HG03108 (cell line): ENCODE measurements around the gene SGSM2.

ENCODE experiments used
- ATAC-seq: cut with Tn5 transposase; IDR thresholded peaks from one replicate; pipeline ENCODE4 v1.9.1; 2021; ENCODE audit warnings: moderate library complexity; ENCODE audit not compliant: unreplicated experiment

The SGSM2 gene

DNA sequence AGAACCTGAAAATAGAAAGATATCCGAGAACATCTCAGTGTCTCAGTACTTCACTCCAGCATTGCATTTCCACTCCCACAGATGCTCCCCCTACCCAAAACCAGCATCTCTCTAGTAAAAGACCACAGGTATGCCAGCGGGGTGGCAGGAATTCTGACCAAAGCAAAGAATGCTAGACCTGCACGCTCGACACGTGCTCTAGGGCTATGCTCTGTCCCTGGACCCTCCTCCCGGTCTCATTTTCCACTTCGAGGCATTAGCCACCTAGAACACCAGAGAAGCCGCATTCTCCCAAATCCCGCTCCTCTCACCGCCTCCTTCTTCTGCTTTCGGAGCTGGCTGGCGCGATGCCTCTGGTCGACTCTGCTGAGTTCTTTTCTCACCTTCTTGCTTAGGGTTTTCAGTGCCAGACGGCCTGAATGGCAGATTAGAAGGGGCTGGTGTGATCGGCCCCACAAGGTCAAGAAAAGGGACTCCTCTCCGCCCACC, 1.5 kb upstream of the SGSM2 start:
- ATAC-seq = no peak

DNA sequence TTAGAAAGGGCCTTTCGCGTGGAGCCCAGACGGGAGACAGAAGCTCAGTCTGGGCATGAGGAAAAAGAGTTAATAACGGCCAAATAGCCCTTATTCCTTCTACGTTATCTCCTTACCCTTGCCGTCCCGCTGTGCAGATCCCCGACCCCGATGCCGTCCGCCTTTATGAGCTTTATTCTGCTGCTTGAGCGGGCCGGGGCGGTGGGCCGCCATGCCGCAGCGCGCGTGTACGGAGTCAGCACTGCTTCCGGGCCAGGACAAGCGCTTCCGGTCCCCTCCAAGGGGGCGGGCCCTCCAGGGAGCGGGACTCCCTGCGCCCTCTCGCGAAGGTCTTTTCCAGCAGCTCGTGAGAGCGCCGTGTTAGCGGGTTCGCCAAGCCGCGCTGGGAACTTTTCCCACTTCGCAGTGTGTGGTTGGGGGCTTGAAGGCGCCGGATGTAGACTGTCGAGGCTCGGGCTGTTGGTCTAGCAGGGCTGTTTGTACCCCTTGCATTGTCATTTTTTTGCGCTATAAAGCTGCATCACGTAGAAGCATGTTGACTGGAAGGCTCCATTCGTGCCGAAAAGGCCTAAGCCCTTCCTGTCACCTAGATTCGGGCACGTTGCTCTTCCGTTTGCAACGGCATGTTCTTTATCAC, 968 bp upstream of the SGSM2 start, which contains the start of gene TSR1:
TSS of gene TSR1 (minus strand) at position 243 of the 637 bp plus-strand sequence. CDS start at position 213, 30 bp downstream.
- ATAC-seq = peak; percentile 68

DNA sequence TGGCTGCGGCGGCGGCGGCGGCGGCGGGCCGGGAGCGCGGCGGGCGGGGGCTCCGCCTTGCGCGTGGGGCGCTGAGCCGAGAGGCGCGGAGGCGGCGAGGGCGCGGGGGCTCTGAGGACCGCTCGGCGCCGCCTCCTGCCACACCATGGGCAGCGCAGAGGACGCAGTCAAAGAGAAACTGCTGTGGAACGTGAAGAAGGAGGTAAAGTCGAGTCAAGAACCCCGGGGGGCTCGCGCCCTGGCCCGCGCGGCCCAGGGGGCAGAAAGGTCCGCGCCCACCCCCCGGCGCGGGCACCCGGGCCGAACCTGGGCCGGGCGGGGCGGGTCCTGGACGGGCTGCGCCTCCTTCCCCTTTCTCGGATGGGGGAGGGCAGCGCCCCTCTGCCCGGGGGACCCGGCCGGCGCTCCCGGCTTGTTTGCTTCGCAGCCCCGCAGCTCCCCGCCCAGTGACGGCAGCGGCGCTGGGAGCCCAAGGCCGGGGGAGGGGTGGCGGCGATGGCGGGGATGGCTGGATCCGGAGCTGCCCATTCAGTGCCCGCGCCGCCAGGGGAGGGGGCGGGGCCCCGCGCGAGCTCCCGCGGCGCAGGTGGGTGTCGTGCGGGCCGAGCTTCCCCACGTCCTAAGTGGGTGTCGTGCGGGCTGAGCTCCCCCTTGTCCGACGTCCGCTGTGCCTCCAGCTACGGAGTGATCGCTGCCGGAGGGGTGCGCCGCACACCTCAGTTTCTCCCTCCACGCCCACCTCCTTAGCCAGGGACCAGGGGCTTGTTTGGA, 428 bp downstream of the SGSM2 start:
- ATAC-seq = peak; percentile 26

DNA sequence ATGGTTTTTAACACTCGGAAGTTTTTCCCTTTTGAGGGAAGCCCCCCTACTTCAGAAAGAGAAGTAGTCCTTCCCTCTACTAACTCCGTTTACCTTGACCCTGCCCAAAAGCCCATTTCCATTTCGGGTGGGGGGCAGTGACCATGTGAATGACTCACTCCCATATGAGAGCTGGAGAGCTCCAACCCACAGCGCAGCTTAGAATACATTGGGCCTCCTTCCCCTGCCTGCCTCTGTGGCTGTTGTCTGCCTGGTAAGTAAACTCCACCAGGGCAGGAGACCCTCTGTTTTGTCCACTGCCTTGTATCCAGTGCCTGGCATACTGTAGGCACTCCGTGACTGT, 985 bp downstream of the SGSM2 start:
- no peak for ATAC-seq

DNA sequence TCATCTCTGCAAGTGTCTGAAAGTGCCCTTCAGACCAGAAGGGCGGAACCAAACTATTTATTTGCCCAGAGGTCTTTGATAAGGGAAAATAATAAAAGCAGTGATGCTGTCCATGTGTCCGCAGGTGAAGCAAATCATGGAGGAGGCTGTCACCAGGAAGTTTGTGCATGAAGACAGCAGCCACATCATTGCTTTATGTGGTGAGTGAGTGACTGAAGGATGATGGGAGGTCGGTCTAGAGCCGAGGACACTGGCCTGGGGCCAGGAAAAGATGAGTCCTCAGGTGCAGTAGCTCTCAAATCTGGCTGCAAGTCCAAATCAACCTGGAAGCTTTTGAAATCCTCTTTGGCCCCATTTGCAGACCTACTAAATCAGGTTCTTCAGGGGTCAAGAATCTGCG, 6.1 kb downstream of the SGSM2 start:
- no peak for ATAC-seq

DNA sequence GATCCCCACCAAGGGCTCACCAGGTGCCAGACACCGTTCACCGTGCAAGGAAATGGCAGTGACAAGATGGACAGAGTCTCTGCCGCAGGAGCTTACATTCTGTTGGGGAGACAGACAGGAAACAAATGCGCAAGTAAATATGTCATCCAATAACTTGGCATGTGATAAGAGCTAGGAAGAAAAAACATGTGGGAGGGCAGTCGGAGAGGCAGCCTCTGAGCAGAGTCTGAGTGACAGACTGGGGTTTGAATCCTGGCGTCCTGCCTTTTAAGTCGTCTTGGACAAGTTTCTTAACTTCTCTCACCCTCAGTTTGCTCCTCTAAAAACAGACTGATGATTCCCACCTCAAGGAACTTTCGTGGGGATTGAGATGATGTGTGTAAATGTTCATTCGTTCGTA, 7.2 kb downstream of the SGSM2 start:
- no peak for ATAC-seq

DNA sequence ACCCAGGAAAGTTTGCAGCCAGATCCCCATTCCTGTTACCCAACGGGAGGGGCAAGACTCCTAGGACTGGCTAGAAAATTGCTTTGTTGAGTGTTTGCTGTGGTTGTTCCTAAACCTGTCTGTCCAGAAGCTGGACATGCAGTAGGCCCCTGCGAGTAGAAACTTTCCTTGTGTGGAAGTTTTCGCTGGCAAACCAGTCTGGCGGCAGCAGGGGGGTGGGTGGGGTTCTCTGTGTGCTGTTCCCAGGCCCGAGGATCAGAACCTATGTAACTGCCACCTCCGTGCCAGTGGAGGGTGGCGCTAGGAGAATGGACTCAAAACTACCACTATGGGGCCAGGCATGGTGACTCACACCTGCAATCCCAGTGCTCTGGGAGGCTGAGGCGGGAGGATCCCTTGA, 9.2 kb downstream of the SGSM2 start:
- ATAC-seq = no peak

DNA sequence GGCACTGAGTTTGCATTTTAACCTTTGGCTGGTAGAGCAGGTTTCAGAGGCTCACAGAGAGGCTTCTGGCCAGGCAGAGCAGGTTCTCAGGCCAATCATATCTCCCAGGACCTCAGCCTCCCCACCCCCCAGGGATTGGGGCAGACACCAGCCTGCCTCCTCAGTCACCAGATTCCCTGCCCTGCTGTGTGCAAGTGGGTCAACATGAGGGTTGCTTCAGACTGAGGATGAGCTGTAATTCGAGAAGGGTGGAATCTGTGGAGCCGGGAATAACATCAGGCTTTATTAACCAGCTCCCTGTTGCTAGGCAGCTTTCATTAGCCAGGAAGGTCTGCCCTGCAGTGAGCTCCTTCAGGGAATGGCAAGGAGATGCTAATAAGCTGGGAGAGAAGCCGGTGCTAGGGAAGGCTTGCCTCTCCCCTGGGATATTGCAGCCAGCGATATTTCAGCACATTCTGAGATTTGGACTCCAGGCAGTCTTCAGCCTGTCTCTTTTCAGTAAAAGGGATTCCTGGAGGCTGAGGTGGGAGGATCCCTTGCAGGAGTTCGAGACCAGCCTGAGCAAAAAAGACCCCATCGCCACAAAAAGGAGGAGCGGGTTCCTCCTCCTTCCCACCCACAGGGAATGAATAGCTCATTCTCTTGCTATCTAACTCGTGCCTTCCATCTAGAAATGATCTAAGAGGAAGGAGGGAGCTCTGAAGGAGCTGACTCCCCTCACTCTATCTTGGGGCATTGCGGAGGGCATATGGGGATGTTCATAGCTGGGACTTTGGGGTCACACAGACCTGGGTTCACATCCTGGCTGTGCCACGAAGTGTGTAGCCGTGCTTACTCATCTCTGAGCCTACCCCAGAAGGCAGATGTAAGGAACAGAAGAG, 10.7 kb downstream of the SGSM2 start:
- ATAC-seq = no peak

DNA sequence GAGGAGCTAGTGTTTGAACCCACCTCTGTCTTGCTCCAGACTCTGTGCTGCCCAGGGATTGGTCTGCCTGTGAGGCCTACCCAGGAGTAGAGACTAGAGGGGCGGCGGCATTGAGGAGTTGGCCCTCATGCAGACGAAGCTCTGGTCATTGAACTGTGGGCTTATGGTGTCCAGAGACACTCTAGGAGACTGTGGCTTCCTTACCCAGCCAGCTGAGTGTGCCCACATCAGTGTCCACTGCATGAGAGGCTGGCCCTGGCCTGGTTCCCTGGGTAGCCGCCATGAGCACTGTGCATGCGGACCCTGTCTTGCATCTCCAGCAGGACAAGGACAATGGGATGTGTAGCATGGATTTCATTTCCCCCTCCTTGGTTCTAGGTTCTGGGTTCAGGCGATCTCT, 14.0 kb downstream of the SGSM2 start:
- ATAC-seq = no peak

DNA sequence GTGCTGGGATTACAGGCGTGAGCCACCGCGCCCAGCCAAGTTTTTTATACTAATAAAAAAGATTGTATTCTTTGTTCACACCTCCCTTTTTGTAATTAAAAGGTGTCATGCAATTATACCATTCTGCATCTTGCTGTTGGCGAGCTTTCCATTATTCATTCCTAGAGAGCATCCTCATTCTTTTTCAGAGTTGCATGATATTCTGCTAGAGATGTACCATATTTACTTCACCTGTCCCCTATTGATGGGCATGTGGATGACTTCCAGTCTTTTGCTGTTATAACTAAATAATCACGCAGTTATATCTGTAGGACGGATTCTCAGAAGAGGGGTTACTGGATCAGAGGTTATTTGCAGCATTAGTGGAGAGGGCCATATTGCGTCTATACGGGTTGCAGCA, 17.0 kb downstream of the SGSM2 start:
- no peak for ATAC-seq

DNA sequence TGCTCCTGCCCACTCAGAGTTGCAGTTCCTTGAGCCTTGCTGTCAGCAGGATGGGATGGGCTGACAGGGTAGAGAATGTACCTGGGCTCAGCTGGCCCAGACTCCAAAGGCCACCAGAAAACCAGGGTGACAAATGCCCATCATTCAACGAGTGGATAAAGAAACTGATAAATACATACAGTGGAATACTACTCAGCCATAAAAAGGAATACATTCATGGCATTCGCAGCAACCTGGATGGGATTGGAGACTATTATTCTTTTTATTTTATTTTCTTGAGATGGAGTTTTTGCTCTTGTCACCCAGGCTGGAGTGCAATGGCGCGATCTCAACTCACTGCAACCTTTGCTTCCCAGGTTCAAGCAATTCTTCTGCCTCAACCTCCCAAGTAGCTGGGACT, 19.9 kb downstream of the SGSM2 start:
- ATAC-seq = no peak

DNA sequence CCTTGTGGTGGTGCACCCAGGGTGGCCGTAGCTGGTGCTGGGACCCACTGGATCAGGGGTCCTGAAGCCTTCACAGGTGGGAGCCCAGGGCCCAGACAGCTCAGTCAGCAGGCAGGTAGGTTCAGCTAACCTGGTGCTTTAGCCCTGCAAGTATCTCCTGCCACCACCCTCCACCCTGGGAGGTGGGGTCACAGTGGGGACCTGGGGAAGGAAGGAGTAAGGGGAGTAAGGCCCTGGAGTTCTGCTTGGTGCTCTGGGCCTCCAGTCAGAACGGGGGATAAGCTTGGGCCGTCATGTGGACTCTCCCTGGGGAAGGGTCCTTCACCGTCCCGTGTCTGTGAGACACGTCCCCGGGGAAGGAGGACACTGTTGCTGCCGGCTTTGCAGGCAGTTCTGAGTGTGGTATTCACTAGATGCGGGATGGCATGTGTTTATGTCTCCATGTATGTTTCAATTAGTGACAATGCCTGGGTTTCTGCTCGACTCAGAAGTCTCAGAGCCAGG, 20.7 kb downstream of the SGSM2 start:
- no peak for ATAC-seq

DNA sequence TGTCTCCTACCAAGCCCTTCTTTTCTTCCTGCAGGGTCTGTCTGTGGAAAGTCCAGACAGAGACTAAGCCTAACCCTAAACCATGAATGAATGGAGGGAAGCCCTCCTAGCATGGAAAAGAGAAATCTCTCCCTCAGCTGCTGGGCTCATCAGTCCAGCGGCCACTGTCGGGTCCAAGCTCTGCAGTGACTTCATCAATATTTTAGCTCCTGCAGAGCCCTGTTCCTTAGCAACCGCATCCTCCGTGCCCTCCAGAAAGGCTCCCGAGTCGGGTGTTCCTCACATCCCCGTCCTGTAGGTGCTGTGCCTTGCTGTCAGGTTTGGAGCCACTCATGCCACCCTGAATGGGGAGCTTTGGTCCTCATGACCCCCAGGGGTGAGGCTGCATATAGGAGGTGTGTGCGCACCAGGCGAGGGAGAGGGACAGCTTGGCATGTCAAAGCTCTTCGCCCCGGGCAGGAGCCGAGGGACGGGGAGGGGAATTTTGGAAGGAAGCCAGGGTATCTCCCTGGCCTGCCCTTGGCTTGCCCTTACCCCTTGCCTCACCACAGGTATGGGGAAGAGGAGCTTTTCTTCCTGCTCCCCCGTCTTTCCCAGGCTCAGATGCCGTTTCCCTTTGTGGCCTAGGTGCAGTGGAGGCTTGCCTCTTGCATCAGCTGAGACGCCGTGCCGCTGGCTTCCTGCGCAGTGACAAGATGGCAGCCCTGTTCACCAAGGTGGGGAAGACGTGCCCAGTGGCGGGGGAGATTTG, 23.9 kb downstream of the SGSM2 start:
- no peak for ATAC-seq

DNA sequence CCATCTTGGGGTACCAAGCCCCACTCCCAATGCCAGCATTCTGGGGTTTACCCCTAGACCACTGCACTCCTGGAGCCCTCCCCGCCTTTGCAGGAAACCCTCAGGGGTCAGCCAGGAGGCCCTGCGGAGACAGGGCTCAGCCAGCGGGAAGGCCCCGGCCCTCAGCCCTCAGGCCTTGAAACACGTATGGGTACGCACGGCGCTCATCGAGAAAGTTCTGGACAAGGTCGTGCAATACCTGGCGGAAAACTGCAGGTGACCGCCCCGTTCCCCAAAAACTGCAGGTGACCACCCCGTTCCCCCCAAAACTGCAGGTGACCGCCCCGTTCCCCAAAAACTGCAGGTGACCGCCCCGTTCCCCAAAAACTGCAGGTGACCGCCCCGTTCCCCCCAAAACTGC, 24.7 kb downstream of the SGSM2 start:
- ATAC-seq = no peak

DNA sequence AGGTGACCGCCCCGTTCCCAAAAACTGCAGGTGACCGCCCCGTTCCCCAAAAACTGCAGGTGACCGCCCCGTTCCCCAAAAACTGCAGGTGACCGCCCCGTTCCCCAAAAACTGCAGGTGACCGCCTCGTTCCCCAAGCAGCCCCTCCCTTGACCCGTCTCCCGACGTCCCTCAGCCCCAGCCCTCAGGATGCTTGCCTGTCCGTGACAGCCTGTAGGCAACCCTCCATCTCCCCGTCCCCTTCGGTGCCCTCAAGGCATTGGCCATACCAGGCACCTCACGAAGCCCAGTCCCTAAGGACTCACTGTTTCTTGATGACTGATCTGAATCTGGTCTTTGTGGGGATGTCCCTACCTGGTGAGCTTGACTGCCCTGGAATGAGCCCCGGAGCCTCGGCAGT, 25.1 kb downstream of the SGSM2 start:
- ATAC-seq = no peak

DNA sequence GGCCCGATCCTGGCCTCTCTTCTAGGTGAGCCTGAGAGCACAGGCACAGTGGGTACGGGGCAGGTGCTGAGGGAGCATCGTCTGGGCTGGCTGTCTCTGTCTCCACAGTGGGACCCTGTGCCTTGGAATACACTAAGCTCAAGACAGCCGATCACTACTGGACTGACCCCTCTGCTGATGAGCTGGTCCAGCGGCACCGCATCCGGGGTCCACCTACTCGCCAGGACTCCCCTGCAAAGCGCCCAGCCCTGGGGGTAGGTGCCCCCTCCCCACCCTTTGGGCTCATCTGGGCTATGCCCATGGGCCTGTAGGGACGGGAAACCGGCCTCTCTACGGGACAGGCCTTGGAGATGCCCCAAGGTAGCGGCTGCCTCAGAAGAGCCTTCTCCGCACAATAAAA, 25.6 kb downstream of the SGSM2 start:
- ATAC-seq = no peak

DNA sequence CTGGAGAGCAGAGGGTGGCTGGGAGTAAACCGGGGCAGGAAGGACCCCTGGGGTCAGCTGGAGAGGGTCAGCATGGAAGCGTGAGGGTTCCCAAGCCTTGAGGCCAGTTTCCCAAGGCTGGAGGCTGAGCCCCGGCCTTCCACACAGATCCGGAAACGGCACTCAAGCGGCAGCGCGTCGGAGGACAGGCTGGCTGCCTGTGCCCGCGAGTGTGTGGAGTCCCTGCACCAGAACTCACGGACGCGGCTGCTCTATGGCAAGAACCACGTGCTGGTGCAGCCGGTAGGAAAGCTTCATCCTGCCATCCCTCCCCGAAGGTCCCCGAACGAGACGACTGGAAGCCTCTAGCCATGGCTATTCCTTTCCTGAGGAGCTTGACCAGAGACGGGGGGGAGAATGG, 26.0 kb downstream of the SGSM2 start:
- ATAC-seq = no peak

DNA sequence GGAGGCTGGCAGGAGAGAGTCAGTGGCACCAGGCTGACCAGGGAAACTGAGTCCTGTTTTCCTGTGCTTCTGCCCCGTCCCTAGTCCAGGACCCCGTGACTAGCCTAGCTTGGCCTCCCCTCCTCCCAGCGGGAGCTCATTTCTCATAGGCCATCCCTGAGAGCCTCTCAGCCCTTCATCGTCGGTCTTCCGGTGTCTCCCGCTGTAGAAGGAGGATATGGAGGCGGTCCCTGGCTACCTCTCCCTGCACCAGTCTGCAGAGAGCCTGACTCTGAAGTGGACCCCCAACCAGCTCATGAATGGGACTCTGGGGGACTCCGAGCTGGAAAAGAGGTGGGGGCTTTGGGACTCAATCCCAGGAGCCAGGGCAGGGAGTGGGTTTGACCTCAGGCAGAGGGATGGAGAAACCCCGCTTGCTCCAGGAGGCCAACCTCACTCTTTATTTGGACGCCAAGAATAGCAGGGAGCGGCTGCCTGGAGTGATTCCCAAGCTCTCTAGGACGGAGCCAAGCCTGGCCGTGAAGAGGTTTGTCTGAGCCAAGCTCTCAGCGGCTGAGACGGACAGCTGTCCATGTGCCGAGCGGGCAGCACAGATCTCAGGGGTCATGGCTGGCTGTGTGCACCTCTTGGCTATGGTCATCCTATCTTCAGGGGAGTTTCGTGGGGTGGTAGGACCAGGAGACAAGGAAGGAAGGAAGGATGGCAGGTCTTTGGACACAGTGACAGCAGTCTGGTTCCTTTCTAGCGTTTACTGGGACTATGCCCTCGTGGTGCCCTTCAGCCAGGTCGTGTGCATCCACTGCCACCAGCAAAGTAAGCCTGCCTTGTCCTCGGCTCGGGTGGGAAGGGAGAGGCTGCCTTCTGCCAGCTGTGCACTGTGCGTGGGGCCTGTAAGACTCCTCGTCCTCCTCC, 26.8 kb downstream of the SGSM2 start:
- ATAC-seq = no peak

DNA sequence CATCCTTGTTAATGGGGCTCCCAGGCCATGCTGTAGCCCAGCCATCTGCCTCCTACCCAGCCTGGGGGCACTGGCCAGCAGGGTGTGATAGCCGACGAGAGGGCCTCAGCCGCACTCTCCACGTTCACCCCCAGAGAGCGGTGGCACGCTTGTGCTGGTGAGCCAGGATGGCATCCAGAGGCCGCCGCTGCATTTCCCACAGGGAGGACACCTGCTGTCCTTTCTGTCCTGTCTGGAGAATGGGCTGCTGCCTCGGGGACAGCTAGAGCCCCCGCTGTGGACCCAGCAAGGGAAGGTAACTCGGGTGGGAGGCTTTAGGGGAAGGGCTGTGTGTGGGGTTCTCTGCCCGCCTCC, 27.4 kb downstream of the SGSM2 start:
- no peak for ATAC-seq

DNA sequence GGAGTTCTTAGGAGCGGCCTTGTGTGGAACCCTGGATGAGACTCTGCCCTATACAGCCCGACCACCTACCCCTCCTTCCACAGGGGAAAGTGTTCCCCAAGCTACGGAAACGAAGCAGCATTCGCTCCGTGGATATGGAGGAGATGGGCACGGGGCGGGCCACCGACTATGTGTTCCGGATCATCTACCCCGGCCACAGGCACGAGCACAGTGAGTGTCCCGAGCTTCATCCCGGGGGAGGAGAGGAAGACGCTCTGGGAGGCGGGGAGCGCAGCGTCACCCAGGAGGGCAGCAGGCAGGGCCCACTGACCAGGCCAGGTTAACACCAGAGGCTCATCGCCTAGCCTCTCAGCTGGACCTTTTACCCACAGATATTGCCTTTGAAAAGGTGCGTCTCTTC, 27.8 kb downstream of the SGSM2 start:
- no peak for ATAC-seq
